Panc1 (cell line): ENCODE measurements around the gene CCDC121. TPM values are rescaled to one million over a fixed set of nuclear protein-coding genes. Genes with fewer than 3 reads are reported as not detected.

Source experiments
- ATAC-seq: fragments of 200-7000 bp; cut with Tn5 transposase; 2 replicates; pipeline ENCODE4 v1.9.1; 2020; ENCODE audit warnings: mild to moderate bottlenecking, moderate library complexity
- BruUV-seq: library from RNA; stranded (reverse); fragments of 400-500 nt; replicated peaks from 2 replicates; lab custom pipeline; 2021; lab: Mats Ljungman, UMichigan
- CTCF ChIA-PET: fragments of 300-600 bp; sonication (Branson Sonifier 250); formaldehyde crosslinking; loops from one replicate; lab custom pipeline; 2022; ENCODE audit warnings: antibody characterized with exemption; lab: Charles Lee
- POLR2A ChIA-PET: fragments of 300-600 bp; sonication (Branson Sonifier 250); formaldehyde crosslinking; loops from one replicate; lab custom pipeline; 2022; ENCODE audit warnings: antibody characterized with exemption; lab: Charles Lee
- DNase-seq: peaks from one replicate; pipeline ENCODE4 v3.0.0-alpha.2; 2010; ENCODE audit warnings: low read depth, low spot score
- H3K27ac ChIP-seq: 2 replicates; pipeline ENCODE4 v1.5.1; 2011; ENCODE audit warnings: mild to moderate bottlenecking, low read length, inconsistent platforms
- H3K27me3 ChIP-seq: fragments of 200-500 bp; sonication (Bioruptor generic); 2 replicates; pipeline ENCODE4 v1.6.0; 2014; ENCODE audit warnings: low read length, inconsistent platforms; ENCODE audit not compliant: control insufficient read depth, insufficient read depth
- H3K36me3 ChIP-seq: fragments of 200-500 bp; sonication (Bioruptor generic); 2 replicates; pipeline ENCODE4 v1.5.1; 2014; ENCODE audit warnings: inconsistent platforms, mild to moderate bottlenecking, low read length, moderate library complexity; ENCODE audit not compliant: control insufficient read depth, insufficient read depth
- H3K4me1 ChIP-seq: 2 replicates; pipeline ENCODE4 v1.5.1; 2011; ENCODE audit warnings: inconsistent platforms, mild to moderate bottlenecking, low read length, moderate library complexity; ENCODE audit not compliant: control insufficient read depth, insufficient read depth
- H3K4me3 ChIP-seq, 2 experiments: 2 replicates each; pipeline ENCODE4 v1.5.1; 2011 to 2012; ENCODE audit warnings: low read depth in 2 of 2, low read length in 2 of 2, mild to moderate bottlenecking in 2 of 2, inconsistent platforms in 1 of 2, moderate library complexity in 1 of 2
- H3K9me3 ChIP-seq: fragments of 200-500 bp; sonication (Bioruptor generic); 2 replicates; pipeline ENCODE4 v1.5.1; 2014; ENCODE audit warnings: low read depth, mild to moderate bottlenecking, inconsistent platforms, low read length, moderate library complexity; ENCODE audit not compliant: control insufficient read depth, insufficient read depth
- CTCF ChIP-seq: fragments of 450-650 bp; IDR thresholded peaks from 2 replicates; pipeline ENCODE4 v1.5.1; 2017; ENCODE audit warnings: mild to moderate bottlenecking
- POLR2AphosphoS5 ChIP-seq: IDR thresholded peaks from 2 replicates; pipeline ENCODE4 v1.6.1; 2012; ENCODE audit warnings: mild to moderate bottlenecking, low read depth, low read length, moderate library complexity
- REST ChIP-seq, 2 experiments: IDR thresholded peaks; 2 replicates each; pipeline ENCODE4 v1.6.1; 2011 to 2012; ENCODE audit warnings: low read depth in 2 of 2, control low read depth in 1 of 2, low read length in 1 of 2, mild to moderate bottlenecking in 1 of 2, moderate library complexity in 1 of 2; ENCODE audit not compliant: insufficient read depth in 1 of 2
- SIN3A ChIP-seq: IDR thresholded peaks from 2 replicates; pipeline ENCODE4 v1.6.1; 2012; ENCODE audit warnings: low read depth, mild to moderate bottlenecking, low read length, moderate library complexity, borderline replicate concordance; ENCODE audit not compliant: insufficient read depth
- TCF7L2 ChIP-seq: IDR thresholded peaks from 2 replicates; pipeline ENCODE4 v1.6.1; 2011; ENCODE audit warnings: mild to moderate bottlenecking, low read depth, low read length, inconsistent platforms
- in situ Hi-C: cut with HindIII; loops from 2 replicates; pipeline ENCODE4 v1.10.0; 2016; ENCODE audit warnings: low sequenced_read_pairs, low pct_unique_long_range_greater_than_20kb
- intact Hi-C: fragments of 100-400 bp; cut with micrococcal nuclease; formaldehyde crosslinking; loops from one replicate; pipeline ENCODE4 v1.10.0; 2022; ENCODE audit not compliant: unreplicated experiment
- total RNA-seq: library from RNA; stranded (reverse); gene quantifications from one replicate; pipeline ENCODE4 v1.2.1, GENCODE V29; 2021; ENCODE audit not compliant: unreplicated experiment

Gene CCDC121
- total RNA-seq, 1 experiment from 2014 or later, result 5.9 TPM

GRCh38 chr2:27588308-27588707 lies 40.5 kb downstream of the CCDC121 start:
- in situ Hi-C loops, result loop anchor here (5.0 kb wide), 1 partner anchor 34 kb away; no protein-coding TSS in a partner anchor
- Histone ChIP-seq H3K36me3 (peaks cover 4% of the 10 kb centered on the region; the same call in 1 of the 2 replicates), H3K27me3 (no peaks in the 10 kb centered on the region), H3K27ac (no peak overlapping the region), H3K4me3 (no peak overlapping the region), H3K9me3 (no peaks in the 10 kb centered on the region), H3K4me1 (0 out of 2 replicates have a peak, but pooled peaks cover 3% of the 10 kb centered on the region)
- BruUV-seq, result no TSS peak
- ChIA-PET POLR2A (no interaction called here), CTCF (no interaction called here)
- ATAC-seq (no peak), DNase-seq (no peak)
- TF ChIP-seq REST (IDR thresholded peaks at IDR 0.05; ENCODE audit: insufficient read depth in 1 of 2, low read depth in 2 of 2, low read length in 1 of 2), result no peak
- no peak for TF ChIP-seq TCF7L2
- TF ChIP-seq SIN3A, result no peak
- TF ChIP-seq CTCF, result no peak
- TF ChIP-seq POLR2AphosphoS5, result no peak
- intact Hi-C loops, result no loop called here

- ChIA-PET POLR2A (no interaction called here), CTCF (interaction anchor here (0.6 to 0.8 kb wide), 3 partner anchors 10 to 84 kb away, joined by 4 to 11 read pairs (median 7); no protein-coding TSS in a partner anchor)
- no TSS peak for BruUV-seq
- DNase-seq (no peak), ATAC-seq (no peak)
- peaks cover 7% of the 10 kb centered on the region; the same call in 1 of the 2 replicates for H3K36me3 ChIP-seq
- in situ Hi-C loops (loop anchor here (5.0 kb wide), 1 partner anchor 35 kb away; no protein-coding TSS in a partner anchor), intact Hi-C loops (no loop called here)
- peaks cover 5% of the 10 kb centered on the region; the same call in 1 of the 2 replicates for H3K9me3 ChIP-seq
- H3K4me1 ChIP-seq, result peaks cover 3% of the 10 kb centered on the region; the same call in 1 of the 2 replicates
- H3K27ac ChIP-seq, result no peak overlapping the region
- no peak overlapping the region for H3K4me3 ChIP-seq
- TF ChIP-seq TCF7L2, result no peak
- no peak for TF ChIP-seq CTCF
- no peak for TF ChIP-seq REST (IDR thresholded peaks at IDR 0.05; ENCODE audit: insufficient read depth in 1 of 2, low read depth in 2 of 2, low read length in 1 of 2)
- no peak for TF ChIP-seq POLR2AphosphoS5
- TF ChIP-seq SIN3A, result no peak
- no peaks in the 10 kb centered on the region for H3K27me3 ChIP-seq
Observed at GRCh38 chr2:27587025-27587424, 41.8 kb downstream of the CCDC121 start.
